GM12874 (cell line): Measurements from ENCODE around the gene HOOK2.

Source experiments
- CTCF ChIP-seq: IDR thresholded peaks from 2 replicates; pipeline ENCODE4 v1.5.1; 2011; ENCODE audit warnings: low read depth, mild to moderate bottlenecking, control low read depth, low read length, moderate library complexity; ENCODE audit not compliant: insufficient read depth

Gene HOOK2

GRCh38 chr19:12763100-12763499, 12.3 kb downstream of the HOOK2 start:
- no peak for TF ChIP-seq CTCF

GRCh38 chr19:12759686-12760085, 15.7 kb downstream of the HOOK2 start:
- no peak for TF ChIP-seq CTCF

- peak; percentile 99 for TF ChIP-seq CTCF
Observed at GRCh38 chr19:12757544-12758274, 17.6 kb downstream of the HOOK2 start.

GRCh38 chr19:12756150-12756883, 19.0 kb downstream of the HOOK2 start:
- TF ChIP-seq CTCF: no peak

- TF ChIP-seq CTCF: no peak
Observed at GRCh38 chr19:12754465-12755196, 20.7 kb downstream of the HOOK2 start.

- no peak for TF ChIP-seq CTCF
Observed at GRCh38 chr19:12752056-12752781, 23.1 kb downstream of the HOOK2 start.

GRCh38 chr19:12751635-12752034, 23.7 kb downstream of the HOOK2 start, which contains the start of gene BEST2:
Gene BEST2, plus strand, starts transcription at chr19:12751791. Its CDS starts 802 bp downstream, at chr19:12752593.
- no peak for TF ChIP-seq CTCF
